Tibial nerve (tissue), 4 donors: ENCODE measurements around the gene THUMPD1.

Experiments
- CTCF ChIP-seq, 5 experiments: fragments of 200-600 bp in 3 of 5; fragments of 450-650 bp in 2 of 5; sonication (generic) in 3 of 5; IDR thresholded peaks; one replicate each; pipeline ENCODE4 v1.5.1; 2016 to 2019; ENCODE audit warnings: antibody characterized with exemption in 5 of 5, mild to moderate bottlenecking in 3 of 5, moderate library complexity in 2 of 5
- EP300 ChIP-seq, 2 donors: sonication (generic); formaldehyde crosslinking; IDR thresholded peaks; one replicate each; pipeline ENCODE4 v1.6.1; 2017; ENCODE audit warnings: antibody characterized with exemption in 2 of 2, mild to moderate bottlenecking in 1 of 2

- TF ChIP-seq EP300 (IDR thresholded peaks at IDR 0.05) = no peak
- TF ChIP-seq CTCF (IDR thresholded peaks at IDR 0.05) = no peak
Measured at GRCh38 chr16:20750558-20750957, 8.9 kb upstream of the THUMPD1 start.
